ENCODE measurements around the gene RBBP8.
"Not testable (repeated sequence)": the region's sequence is repeated elsewhere in the genome, so short reads cannot be mapped to it uniquely, and the experiment has no call there.

The RBBP8 gene

DNA sequence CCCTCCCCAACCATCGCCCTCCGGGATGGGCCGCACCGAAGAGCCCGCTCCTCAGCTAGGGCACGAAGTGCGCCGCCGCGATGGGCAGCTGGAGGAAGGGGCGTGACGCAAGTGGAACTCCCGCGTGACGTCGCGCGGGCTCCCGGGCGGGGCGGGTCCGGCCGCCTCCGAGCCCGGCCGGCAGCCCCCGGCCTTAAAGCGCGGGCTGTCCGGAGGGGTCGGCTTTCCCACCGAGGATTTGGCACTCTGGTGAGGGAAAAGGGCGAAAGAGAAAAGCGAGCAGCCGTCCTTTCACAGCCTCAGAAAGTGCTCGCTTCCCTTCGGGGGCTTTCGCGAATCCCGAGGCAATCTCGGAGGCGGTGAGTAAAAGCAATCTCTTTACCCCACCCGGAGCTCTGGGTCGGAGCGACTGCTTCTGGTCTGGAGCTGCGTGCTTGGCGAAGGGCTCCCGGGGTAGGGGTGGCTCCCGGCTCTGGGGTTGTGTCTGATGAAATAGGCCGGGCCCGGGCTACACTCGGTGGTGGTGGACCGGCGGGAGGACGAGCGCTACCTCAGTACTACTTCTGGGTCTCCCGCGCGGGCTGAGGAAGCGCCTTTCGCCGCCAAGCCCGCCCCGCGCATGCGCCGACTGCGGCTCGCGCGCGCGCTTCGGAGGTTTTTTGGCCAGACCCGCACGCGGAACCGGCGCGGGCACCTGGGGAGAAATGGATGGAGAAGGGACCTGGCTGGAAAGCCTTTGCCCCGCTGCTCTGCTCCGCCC is at the start of gene RBBP8:
RBBP8 (plus strand) TSS at position 123 of the 760 bp plus-strand sequence. CDS start 3,524 bp downstream, outside the sequence.
- no peak for FAIRE-seq

DNA sequence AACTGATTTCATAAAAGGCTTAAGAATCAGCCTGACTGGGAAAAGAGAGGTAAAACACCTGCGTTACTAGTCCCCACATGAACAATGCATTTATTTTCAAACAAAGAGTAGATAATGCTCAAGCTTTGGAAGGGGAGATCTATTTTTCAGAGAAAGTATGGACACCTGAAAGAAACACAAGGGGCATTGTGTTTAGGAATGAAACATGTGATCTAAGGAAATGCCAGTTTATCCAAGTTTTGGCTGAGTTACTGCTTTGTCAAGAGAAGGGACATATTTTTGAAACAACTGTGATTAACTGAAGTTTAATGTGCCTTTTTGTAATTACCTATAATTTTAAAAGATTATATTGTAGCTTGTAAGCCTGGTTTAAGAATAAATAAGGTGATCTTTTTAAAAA is 49.3 kb upstream of the RBBP8 start:
- FAIRE-seq = no peak

DNA sequence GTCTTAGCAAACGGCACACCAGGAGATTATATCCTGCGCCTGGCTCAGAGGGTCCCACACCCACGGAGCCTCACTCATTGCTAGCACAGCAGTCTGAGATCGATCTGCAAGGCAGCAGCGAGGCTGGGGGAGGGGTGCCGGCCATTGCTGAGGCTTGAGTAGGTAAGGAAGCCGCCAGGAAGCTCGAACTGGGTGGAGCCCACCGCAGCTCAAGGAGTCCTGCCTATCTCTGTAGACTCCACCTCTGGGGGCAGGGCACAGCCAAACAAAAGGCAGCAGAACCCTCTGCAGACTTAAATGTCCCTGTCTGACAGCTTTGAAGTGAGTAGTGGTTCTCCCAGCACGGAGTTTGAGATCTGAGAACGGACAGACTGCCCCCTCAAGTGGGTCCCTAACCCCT is 47.4 kb upstream of the RBBP8 start:
- not testable (repeated sequence) for FAIRE-seq

DNA sequence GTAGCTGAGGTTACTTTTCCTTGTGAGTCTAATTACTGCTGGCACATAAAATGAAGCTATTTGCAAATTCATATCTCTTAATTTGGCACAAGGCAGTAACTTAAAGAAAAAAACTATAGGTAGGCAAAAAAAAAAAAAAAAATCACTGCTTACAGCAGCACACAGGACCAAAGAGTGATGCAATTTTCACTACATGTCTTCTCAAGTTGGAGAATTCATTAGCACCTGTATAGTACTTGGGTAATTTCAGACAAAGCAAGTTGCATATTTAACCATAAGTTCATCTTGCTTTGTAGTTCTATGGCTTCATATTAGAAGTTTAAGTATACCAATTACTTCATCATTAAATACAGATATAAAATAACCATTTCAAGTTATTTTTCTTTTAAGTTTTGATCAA is 33.7 kb upstream of the RBBP8 start:
- FAIRE-seq = no peak

DNA sequence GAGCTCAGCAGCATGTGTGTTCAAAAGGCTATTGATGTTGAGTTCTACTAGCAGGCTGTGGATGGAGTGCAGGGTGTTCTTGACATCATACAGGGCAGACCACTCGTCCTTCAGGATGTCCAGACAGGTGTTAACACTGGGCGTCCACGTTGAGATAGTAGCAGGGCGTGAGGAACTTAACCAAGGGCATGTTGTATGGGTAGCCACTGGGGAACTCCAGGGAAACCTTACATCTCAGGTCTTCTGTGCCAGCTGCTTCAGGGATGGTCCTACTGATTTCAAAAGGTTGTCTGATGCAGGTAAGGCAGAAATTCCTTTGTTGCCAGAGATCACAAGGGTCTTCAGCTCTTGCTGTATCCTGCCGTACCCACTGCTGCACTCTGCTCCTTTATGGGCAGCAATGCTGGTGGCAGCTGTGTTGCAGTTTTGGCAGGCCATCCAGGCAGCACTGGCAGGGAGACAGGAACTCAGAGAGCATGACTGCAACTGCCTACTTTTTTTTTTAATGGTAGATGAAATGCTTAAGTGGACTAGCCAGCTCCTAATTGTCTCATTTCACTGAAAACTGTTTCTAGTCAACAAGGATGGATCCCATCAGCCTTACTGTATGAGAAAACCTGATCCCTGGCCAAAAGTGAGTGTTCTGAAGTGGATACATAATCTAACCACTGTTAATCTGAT is 32.4 kb upstream of the RBBP8 start:
- no peak for FAIRE-seq

DNA sequence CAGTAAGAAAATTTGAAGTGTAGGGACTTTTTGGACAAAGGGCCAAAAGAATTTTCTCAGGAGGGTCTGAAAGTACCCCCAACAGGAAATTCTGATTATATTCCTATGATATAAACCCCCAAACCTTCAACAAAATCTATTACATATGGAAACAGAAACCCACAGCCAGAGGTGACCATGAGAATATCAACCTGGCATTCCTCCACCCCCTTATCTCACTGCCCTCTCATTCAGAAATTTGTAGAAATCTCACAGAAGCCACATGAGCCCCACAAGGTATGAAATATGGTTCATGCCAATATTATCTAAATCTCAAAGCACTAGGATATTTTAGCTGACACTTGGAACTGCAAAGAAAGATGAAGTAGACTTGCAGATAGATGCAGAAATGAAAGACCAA is 31.0 kb upstream of the RBBP8 start:
- FAIRE-seq = no peak

DNA sequence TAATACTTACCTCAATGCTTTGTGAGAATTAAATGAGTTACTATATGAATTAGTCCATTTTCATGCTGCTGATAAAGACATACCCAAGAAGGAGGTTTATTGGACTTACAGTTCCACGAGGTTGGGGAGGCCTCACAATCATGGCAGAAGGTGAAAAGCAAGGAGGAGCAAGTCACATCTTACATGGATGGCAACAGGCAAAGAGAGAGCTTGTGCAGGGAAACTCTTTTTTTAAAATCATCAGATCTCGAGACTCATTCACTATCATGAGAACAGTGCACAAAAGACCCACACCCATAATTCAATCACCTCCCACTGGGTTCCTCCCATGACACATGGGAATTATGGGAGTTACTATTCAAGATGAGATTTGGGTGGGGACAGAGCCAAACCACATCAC is 29.9 kb upstream of the RBBP8 start:
- not testable (repeated sequence) for FAIRE-seq

DNA sequence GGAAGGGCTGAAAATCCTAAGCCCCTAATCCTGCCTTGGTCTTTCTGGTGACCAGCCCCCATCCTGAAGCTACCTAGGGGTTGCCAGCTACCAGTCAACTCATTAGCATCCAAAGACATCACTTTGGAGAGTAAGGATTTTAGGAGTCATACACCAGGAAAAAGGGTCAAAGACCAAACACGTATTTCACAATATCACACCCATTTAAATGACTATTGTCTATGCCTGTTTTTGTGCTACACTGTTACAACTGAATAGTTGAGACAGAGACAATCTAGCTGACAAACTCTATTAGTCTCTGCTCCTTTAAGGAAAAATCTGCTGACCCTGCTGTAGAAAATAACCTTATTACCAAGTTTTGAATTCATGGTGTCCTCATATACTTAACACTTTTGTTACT is 21.0 kb upstream of the RBBP8 start:
- FAIRE-seq = no peak

DNA sequence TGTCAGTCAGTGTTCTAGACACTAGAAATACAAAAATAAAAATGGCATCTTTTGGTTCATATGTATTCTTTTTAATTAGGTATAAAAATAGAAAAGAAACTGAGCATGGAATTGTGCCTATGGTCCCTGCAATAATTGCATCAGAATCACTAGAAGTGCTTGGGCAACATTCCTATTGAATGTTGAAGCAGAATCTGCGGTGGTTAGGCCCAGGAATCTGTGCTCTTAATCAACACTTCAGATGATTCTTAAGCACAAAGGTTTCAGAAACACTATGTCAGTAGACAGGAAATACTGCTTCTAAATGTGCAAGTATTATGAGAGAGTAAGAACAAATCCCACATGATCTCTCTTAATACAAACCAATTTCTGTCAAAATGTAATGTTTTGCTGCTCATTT is 20.3 kb upstream of the RBBP8 start:
- FAIRE-seq = no peak

DNA sequence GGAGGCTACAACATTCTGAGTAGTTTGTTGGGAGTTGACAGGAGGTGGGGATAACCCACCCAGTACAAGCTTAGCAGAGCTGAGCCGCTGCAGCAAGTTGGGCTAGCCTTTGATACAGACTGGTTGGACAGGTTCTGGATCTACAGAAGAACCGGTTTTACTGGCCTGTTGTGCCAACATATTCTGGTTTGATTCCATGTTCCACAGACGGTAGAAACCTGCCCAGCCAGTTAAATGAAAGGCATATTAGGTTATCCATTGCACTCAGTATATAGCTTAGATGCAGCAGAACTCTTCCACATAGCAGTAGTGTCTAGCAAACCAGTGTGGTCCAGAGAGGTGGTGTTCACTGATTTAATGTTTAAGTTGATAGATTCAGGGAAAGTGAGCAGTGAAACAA is 19.3 kb upstream of the RBBP8 start:
- no peak for FAIRE-seq

DNA sequence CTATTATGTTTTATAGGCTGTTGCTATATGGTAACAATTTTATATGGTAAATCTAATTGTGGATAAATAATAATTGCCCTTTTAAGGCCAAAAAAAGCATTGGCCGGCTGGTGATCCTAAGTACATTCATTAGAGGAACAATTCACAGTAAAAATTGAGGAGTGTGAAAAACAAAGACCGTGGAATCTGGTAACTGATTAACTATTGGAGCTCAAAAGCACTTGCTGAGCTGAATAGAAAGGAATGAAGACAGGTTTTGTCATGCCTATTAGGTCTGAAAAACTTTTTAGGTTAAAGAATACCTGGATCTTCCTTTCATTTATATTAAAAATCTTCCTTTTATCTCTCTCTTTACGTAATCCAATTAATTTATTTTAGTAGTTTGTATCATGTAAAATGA is 18.5 kb upstream of the RBBP8 start:
- FAIRE-seq = no peak

DNA sequence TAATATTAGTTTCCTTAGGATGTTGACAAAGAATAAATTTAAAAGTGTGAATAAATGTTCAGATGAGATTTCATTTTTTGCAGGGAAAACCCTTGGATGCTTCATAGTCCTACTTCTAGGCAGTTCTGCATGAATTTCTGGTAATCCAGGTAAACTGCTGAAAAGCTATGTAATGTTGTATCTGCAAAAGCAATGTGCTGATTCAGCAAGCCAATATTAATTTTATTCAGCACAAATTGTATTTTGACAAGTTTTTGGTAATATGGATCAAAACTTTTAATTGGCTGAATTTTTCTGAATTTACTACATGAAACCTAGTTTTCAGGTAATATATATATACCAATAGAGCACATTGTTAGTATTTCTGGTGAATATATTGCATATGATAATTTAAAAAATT is 17.8 kb upstream of the RBBP8 start:
- no peak for FAIRE-seq

DNA sequence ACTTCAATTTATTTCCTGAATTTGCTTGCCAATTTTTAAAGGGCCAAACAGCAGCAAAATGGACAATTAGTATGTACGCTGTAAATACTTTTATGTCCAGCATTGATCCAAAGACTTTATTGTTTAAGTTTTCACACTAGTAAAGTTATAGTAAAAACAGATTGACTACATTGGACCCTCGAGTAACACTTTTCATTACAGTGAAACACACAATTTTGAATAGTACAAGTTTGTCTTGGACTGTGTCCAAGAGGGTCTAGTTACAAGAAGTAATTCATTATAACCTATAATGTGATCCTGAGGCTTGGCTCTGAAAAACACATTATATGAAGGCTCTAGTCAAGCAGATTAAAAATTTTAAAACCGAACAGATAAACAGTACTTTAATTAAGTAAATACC is 11.4 kb upstream of the RBBP8 start:
- FAIRE-seq = no peak

DNA sequence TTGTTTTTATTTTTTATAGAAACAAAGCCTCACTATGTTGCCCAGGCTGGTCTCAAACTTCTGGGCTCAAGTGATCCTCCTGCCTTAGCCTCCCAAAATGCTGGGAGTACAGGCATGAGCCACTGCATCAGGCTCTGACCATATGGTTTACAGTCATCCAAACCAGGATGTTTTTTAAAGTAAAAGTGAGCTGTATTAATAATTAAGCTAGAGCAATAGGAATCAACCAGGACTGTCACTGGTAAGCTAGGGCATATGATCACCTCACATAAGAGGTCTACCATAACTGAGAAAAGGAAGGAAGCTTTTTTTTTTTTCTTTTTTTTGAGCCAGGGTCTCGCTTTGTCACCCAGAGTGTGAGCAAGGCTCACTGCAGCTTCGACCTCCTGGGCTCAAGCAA is 8.5 kb upstream of the RBBP8 start:
- no peak for FAIRE-seq

DNA sequence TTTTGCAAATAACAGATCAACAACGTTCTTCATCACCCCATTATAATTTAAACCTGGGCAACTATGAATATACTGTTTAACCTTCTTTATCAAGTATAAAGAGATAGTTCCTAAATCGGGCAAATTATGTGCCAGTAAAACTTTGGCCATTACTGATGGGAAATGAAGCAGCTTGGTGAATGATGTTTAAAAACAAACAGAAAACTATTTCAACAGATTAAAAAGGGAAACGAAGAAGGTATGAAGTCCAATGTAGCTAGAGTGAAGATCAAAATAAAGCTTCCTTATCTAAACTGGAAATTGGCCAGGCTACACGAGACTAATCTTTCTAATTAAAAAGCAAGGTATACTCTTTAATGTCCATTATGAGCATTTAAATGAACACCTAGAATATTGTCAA is 6.7 kb upstream of the RBBP8 start:
- no peak for FAIRE-seq

DNA sequence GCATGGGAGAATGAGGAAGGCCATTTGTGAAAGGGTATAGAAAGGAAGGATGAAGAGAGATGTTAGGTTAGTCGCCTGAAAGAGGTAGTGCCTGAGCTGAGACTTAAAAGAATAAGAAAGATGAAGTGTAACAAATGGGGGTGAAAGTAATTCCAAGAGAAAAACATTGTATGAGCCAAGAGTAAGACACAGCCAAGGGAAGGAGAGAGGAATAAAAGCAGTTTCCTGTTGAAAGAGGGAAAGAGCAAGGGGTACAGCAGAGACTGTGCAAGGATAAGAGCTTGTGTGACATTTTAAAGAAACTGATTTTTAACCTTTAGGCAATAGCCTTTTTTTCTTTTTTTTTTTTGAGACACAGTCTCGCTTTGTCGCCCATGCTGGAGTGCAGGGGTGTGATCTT is 4.8 kb upstream of the RBBP8 start:
- no peak for FAIRE-seq

DNA sequence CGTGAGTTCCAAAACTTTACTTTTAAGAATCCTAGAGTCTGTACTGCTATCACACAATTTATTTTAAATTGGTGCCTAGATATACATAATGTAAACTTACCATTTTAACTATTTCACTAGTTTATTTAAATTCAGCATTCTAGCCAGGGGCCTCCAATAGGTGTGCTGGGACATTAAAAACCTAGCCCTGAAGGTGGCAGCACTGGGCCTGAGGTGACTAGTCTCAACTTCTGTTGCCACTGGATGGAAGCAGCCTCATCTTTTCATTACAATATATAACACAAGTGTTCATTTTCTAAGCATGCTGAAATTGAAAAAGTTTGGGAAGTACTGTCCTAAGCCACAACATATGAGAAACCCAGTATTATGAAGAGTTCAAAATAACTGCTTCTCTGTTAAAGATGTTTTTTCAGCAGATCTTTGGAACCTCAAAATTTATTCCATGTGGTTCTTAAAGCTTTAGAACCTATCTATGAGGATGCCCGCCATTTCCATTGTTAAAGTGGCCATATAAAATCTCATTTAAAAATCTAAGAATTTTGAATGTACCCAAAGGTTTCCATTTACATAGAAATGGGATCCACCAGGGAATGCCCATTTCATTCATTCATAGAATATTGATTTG is 2.9 kb upstream of the RBBP8 start:
- no peak for FAIRE-seq

DNA sequence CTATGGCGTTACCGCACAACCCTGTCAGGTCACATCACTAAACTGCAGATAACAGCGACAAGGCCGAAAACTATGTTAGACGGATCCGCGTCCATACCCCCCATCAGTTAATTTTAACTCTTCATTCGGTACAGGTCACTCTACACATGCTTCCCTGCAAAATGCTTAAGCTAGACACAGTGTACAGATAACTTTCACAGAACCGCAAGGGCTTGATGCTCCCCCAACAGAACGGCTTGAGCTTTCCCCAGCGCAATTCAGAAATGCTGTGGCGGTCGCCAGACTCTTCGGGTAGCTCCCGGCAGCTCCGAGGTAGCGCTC is 283 bp upstream of the RBBP8 start:
- no peak for FAIRE-seq

DNA sequence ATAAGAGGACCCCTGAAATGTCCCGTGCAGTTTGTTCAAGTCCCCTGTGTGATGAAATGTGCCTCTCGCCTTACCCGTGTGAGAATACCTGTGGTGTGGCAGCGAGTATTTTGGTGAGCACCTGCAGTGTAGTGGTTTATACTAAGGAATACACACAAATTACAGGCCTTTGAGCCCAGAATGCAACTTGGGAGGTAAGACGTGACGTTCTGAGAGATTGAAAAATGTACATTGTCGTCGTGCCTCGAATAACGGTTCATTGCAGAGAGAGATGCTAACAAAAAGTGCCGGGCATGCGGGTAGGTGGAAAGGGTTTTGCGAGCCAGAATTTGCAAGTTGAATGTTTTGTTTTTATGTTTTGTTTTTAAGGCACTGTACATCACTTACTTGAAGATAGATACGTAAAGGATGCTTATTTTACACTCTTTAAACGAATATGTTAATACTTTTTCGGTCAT is 867 bp downstream of the RBBP8 start:
- FAIRE-seq = no peak

DNA sequence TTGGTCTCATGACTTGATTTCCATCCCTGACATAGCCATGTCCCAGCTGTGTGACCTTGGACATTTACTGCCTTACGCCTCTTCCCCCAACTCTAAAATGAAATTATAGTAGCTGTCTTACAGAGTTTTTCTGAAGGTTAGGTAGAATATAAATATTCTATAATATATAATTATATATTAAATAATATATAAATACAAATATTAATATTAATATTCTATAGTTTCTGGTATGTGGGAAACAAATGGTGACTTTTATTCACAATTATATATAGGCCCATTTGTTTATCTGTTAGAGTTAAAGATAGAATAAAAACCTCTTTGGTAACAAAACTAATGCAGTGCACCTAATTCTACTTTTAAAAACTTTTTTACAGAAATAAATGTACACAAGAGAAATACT is 1.7 kb downstream of the RBBP8 start:
- FAIRE-seq = no peak

DNA sequence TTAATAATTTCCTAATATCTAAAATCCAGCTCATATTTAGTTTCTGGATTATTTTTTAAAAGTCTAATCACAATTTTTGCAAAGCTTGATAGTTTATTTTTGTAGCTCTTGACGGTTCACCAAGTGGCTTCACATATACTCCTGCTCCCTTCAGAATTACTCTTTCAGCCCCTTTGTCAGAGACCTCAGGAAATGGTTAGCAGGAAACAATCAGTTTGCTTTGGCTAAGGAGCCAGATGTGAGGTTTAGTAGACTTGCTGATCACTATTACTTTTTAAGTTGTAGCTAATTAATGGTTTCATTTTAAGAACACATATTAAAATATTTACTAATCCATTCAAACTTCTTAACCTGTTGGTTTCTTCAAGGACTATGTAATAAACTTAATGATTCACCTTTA is 2.3 kb downstream of the RBBP8 start:
- FAIRE-seq = no peak

DNA sequence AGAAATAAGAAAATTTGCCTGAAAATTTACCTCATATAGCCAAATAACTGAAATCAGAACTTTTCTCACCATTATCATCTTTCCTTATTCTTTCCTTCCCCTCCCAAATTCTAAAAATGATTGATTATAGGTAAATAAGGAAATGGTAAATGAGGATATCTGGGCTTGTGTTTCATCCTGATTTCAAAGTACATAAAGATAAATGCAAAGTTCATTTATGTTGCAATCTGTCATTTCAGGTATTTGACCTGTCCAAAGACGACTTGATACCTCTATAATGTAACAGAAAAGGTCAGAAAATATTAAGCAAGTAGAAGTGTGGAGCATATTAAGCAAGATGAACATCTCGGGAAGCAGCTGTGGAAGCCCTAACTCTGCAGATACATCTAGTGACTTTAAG is 3.4 kb downstream of the RBBP8 start:
- no peak for FAIRE-seq

DNA sequence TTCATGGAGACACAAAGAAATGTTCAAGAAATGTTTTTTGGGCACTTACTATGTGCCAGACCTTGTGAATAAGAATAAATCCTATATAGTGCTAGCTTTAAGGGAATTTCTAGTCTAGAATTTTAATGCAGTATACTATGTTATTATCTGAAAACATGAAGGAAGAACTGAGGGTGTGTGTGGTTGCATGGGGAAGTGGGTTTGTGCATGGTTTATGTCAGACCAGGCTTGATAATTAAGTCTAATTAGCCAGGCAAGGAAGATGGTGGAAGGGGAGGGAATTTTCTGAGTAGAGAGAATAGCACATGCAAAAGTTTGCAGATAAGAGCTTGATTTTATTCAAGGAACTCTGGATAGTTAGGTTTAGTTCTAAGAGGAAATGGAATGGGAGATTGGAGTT is 6.5 kb downstream of the RBBP8 start:
- no peak for FAIRE-seq

DNA sequence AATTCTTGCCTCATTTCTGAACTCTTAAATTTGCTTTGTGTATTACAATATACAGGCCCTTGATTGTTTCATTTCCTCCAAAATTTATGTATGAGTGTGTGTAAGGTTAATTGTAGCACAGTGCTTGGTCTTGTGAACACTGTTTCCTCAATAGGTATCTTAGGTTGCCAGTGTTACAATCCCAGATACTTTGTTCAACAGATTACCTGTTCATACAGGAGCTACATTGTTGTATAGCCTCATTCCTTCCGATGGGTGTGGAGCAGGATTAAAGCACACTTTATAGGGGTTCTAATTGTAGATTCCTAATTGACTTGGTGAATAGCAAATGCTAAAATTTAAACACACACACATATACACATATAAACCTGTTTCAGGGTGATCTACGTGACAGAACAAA is 10.7 kb downstream of the RBBP8 start:
- no peak for FAIRE-seq

DNA sequence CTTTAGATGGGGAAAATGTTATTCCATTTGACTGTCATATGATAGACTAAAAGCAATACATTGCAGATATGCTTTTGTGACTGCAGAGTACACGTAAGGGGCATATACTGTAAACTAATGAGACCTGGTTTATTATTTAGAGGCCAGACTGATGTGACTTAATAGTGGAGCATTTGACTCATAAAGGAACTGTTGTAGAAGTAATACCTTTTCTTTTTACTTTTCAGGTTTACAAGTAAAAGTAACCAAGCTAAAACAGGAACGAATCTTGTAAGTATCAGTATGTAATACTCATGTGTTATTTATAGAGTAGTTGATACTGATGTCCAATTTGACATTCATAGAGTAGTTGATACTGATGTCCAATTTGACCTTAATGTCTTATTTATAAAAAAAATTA is 13.1 kb downstream of the RBBP8 start:
- no peak for FAIRE-seq

Data from TTC549 (cell line).